Left forelimb (tissue), 1 donor: ENCODE data around the gene DIDO1.
"Not testable (repeated sequence)": the region's sequence is repeated elsewhere in the genome, so short reads cannot be mapped to it uniquely, and the experiment has no call there.

Experiments used
- DNase-seq: peaks from one replicate; pipeline ENCODE4 v3.0.0-alpha.2; 2018; ENCODE audit warnings: low spot score

Gene DIDO1

GRCh38 chr20:62879275-62880146 is 46.8 kb downstream of the DIDO1 start:
- no peak for DNase-seq

DNA sequence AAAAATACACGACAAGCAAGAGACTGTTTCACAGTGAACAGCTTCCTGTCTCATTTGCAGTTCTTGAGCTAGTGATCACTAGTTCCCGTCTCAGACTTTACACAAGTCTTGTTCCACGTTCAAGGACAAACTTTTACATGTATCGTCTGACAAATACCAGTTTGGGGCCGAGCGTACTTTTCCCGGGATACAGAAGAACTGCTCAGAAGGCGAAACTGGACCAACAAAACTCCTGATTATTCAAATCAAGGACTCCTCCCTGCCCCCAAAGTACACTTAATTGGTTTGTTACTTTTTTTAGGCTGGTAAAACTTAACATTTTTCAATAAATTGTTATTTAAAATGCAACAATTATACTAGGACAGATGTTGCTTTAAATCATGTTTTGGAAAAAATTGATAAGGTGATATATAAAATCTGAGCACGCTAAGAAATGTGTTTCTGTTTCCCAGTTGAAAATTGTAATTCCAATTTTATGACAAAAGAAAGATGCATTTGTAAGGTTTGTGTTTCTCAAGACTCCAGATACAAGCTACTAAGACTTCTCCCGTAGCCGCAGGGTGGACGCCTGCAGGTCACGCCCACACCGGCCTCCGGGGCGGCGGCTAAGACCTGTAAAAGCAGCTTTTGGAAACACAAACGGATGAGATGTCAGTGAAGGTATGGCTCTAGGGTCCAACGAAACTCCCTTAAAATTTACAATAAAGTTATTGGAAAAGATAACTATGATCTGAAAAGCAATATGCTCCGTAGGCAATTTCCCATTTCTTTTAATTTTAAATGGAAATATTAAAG is 47.9 kb downstream of the DIDO1 start:
- no peak for DNase-seq

DNA sequence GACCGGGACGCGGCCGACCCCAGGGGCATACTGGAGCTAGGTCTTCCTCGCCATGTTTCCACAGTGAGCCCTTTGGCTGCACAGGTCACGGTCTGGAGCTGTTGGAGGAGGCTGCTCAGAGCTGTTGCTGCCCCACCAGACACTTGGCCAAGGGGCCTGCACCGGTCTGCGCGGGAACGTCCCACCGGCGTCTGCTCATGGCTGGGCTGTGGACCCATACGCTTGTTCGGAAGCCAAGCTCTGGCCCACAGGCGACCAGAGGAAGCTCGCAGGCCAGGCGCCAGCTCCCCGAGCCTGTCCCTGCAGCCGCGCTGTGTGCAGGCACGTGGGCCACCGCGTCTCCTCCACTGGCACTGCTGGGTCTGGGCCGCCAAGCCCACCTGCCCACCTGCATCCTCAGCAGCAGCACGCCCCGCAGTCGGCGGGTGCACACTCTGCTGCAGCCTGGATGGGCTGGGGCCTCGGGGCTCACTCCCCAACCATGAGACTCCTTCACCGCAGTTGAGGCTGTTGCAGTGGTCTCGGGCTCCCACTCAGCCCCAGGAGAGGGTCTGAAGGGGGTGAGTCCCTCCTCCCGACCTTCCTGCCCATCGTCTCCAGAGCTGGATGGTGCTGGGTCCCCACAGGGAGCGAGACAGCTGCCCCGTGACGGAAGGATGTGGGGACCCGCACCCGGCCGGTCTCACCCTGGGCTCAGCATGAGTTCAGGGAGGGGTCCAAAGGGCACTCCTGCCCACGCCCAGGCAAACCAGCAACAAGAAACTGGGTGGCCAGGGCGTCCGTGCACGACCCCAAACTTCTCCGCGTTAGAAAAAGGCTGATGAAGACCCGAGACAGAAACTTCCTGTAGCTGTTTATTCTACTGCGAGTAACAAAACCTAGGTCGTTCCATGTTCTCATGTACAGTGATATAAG is 49.1 kb downstream of the DIDO1 start:
- peak; percentile 85 for DNase-seq

DNA sequence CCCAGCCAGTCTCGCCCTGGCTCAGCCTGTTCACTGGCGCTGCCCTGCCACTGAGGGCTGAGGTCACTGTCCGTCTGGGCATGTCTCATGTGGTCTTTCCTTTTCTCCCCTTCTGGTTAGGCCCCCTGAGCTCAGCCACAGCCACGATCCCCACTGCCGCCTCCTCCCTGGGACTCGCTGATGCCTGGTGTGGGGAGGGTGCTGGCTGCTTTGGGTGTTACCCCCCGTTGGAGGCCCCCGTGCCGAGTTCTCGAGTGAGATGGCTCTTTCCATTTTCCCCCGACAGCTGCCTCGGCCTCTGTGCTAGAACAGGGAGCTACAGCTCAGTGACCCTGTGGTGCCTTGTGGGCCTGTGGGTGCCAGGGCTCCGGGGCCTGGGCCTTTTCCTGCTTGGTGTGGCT is 49.8 kb downstream of the DIDO1 start:
- no peak for DNase-seq

DNA sequence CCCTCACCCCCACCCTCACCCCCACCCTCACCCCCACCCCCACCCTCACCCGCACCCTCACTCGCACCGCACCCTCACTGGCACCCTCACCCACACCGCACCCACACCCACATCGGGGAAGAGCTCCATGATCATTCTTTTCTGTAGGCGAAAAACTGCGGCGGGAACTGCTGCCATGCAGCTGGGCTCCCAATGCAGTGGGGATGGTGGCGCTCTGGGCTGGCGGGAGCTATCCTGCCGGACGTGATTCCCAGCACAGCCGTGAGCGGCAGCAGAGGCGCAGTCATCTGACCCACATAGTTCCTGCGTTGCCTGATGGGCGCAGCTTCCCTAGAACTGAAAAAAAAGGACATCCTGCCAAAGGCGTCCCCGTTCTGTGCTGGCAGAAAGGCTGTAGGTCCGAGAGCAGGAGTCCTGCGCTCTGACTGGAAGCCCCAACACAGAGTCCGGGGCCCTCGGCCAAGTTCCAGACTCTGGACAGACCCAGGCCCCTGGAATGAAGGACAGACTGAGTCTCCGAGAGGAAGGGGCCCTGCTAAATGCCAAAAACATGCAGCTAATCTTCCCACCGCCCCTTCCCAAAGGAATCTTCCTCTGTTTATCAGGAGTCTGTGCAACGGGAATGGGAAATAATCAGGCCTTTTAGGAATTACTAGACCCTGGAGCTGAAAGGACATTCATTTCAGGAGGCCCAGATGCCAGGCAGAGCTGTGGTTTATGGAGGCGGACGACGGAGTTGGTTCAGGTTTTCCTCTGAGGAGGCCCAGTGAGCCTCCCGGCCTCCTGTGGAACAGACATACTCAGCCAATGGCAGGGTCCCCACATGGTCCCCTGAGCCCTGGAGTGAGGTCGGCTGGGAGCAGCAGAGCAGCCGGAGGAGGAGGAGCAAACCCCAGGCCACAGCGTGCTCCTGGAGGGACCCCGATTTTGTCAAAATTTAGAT is 50.6 kb downstream of the DIDO1 start:
- DNase-seq, result peak; percentile 80

DNA sequence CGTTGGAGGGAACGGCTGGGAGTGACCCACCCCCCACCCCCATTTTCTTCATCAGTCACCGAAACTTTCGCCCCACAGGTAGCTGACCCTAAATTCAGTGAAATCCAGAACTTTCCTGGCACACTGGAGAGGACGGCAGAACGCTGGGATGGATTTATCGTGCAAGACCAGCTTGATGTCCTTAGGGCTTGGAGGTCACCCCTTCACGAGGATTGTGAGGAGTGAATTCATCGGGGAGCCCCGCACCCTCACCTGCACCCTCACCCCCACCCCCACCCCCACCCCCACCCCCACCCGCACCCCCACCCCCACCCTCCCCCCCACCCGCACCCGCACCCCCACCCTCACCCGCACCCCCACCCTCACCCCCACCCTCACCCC is 51.4 kb downstream of the DIDO1 start:
- no peak for DNase-seq

- DNase-seq, result not testable (repeated sequence)
Observed at GRCh38 chr20:62873681-62874031, 52.6 kb downstream of the DIDO1 start.

GRCh38 chr20:62873280-62873679 is 53.0 kb downstream of the DIDO1 start:
- DNase-seq, result no peak

- DNase-seq, result no peak
Observed at GRCh38 chr20:62872862-62873261, 53.4 kb downstream of the DIDO1 start.

GRCh38 chr20:62872184-62872847 is 54.0 kb downstream of the DIDO1 start:
- DNase-seq, result no peak

- no peak for DNase-seq
Observed at GRCh38 chr20:62864207-62864606, 62.1 kb downstream of the DIDO1 start.

DNA sequence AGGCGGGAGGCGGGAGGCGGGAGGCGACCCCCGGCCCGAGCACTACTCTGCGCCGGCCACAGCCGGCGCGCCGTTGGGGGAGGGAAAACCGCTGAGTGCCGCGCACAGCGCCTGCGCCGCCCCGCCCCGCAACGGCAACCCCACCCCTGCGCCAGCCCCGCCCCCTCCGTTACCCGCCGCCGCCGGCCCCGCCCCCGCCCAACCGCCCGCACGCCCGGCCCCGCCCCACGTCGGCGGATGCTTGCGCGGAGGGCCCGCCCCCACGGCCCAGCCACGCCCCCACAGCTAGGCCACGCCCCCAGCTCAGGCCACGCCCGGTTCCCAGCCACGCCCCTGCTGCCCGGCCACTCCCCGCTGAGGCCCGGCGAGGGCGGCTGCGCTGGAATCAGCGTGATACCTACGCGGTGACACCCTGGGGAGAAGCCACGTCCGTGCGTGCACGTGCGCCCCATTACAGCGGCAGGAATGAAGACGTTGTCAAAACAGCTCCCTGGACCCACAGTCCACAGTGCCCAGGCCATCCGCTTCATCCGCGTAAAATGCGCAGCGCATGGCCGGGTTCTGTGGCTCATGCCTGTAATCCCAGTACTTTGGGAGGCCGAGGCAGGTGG is 64.5 kb downstream of the DIDO1 start, which contains the start of gene TCFL5:
TSS of gene TCFL5 (minus strand) at position 97 of the 611 bp plus-strand sequence. CDS start 152 bp downstream, outside the sequence.
- DNase-seq, result peak; percentile 97

GRCh38 chr20:62860924-62861691 is 65.2 kb downstream of the DIDO1 start:
- no peak for DNase-seq

GRCh38 chr20:62860391-62860923 is 65.8 kb downstream of the DIDO1 start:
- DNase-seq, result no peak

- no peak for DNase-seq
Observed at GRCh38 chr20:62859721-62860120, 66.6 kb downstream of the DIDO1 start.

GRCh38 chr20:62858058-62858830 is 68.1 kb downstream of the DIDO1 start:
- no peak for DNase-seq

- DNase-seq, result no peak
Observed at GRCh38 chr20:62856931-62857619, 69.2 kb downstream of the DIDO1 start.
